HFFc6 (cell line): ENCODE results near the gene MICALL2. TPM values are rescaled to one million over a fixed set of nuclear protein-coding genes. Genes with fewer than 3 reads are reported as not detected.

Experiments
- DNase-seq: peaks from one replicate; pipeline ENCODE4 v3.0.0-alpha.2; 2018
- H3K27ac Mint-ChIP-seq: 2 replicates; pipeline ENCODE4 v1.8.0; 2020; ENCODE audit warnings: mild to moderate bottlenecking, mixed read lengths
- H3K27me3 Mint-ChIP-seq: 2 replicates; pipeline ENCODE4 v1.8.0; 2021; ENCODE audit warnings: mild to moderate bottlenecking, moderate library complexity, mixed read lengths; ENCODE audit not compliant: insufficient read depth
- H3K36me3 Mint-ChIP-seq: 2 replicates; pipeline ENCODE4 v1.8.0; 2021; ENCODE audit warnings: low read depth, mixed read lengths
- H3K4me1 Mint-ChIP-seq: 2 replicates; pipeline ENCODE4 v1.8.0; 2020; ENCODE audit warnings: low read depth, mixed read lengths
- H3K4me3 Mint-ChIP-seq: 2 replicates; pipeline ENCODE4 v1.8.0; 2020; ENCODE audit warnings: mild to moderate bottlenecking, moderate library complexity, mixed read lengths
- H3K9me3 Mint-ChIP-seq: 2 replicates; pipeline ENCODE4 v1.8.0; 2020; ENCODE audit warnings: mild to moderate bottlenecking, mixed read lengths
- CTCF ChIP-seq: fragments of 200-600 bp; sonication (generic); IDR thresholded peaks from 2 replicates; pipeline ENCODE4 v1.5.0; 2021; ENCODE audit warnings: antibody characterized with exemption, mild to moderate bottlenecking
- total RNA-seq, 6 experiments: library from RNA; stranded (reverse); fragmentation: NEBNext Ultra II Directional; extraction: Animal tissue kit (Norgen Biotek cat#: 25700); gene quantifications; 2 replicates in 1 of 6; 3 replicates in 5 of 6; pipeline ENCODE4 v1.2.3, GENCODE V29; 2021

MICALL2 gene
- total RNA-seq, 6 experiments from 2014 or later = 12.1 to 24.4 (median 21.0) TPM

- Mint-ChIP-seq H3K27ac (peak overlapping the region; percentile 61), H3K9me3 (peaks cover 8% of the 10 kb centered on the region; the same call in 1 of the 2 replicates), H3K36me3 (0 out of 2 replicates have a peak, but pooled peaks cover 5% of the 10 kb centered on the region), H3K4me1 (peaks cover 10% of the 10 kb centered on the region), H3K27me3 (peaks cover 23% of the 10 kb centered on the region), H3K4me3 (peak overlapping the region; percentile 48; the same call in 1 of the 2 replicates)
- TF ChIP-seq CTCF = no peak
- DNase-seq = peak; percentile 50
These were observed 61.6 kb downstream of the MICALL2 start for GRCh38 chr7:1397491-1398327.

DNA sequence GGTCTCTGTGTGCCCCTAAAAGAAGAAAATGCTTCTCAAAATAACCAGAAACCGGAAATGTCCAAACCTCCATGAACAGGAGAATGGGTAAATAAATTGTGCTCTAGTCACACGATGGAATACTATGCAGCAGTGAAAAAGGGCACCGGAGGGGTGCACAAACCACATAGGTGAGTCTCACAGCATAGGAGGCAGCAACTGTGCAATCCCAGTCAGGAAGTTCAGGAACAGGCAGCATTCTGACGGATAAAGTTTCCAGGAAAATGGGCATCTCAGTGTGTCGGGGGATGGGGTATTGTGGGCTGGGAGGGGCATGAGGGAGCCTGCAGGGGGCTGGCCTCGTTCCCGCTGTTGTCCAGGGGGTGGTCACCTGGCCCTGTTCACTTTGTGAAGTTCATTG, 63.1 kb downstream of the MICALL2 start:
- Mint-ChIP-seq H3K27me3 (peaks cover 25% of the 10 kb centered on the region), H3K4me3 (no peak overlapping the region), H3K9me3 (peaks cover 7% of the 10 kb centered on the region), H3K36me3 (no peaks in the 10 kb centered on the region), H3K4me1 (peaks cover 10% of the 10 kb centered on the region), H3K27ac (no peak overlapping the region)
- TF ChIP-seq CTCF = no peak
- no peak for DNase-seq

GRCh38 chr7:1395211-1396070, 63.8 kb downstream of the MICALL2 start:
- DNase-seq = no peak
- Mint-ChIP-seq H3K4me1 (peaks cover 10% of the 10 kb centered on the region), H3K36me3 (no peaks in the 10 kb centered on the region), H3K27me3 (peaks cover 22% of the 10 kb centered on the region), H3K4me3 (no peak overlapping the region), H3K9me3 (peaks cover 9% of the 10 kb centered on the region), H3K27ac (no peak overlapping the region)
- TF ChIP-seq CTCF = no peak

GRCh38 chr7:1394371-1394770, 64.9 kb downstream of the MICALL2 start:
- H3K4me1 Mint-ChIP-seq = peaks cover 10% of the 10 kb centered on the region
- no peak for DNase-seq
- peaks cover 9% of the 10 kb centered on the region for H3K9me3 Mint-ChIP-seq
- H3K27me3 Mint-ChIP-seq = peaks cover 28% of the 10 kb centered on the region
- TF ChIP-seq CTCF = no peak
- H3K36me3 Mint-ChIP-seq = no peaks in the 10 kb centered on the region
- no peak overlapping the region for H3K4me3 Mint-ChIP-seq
- no peak overlapping the region for H3K27ac Mint-ChIP-seq

- H3K4me1 Mint-ChIP-seq = peaks cover 10% of the 10 kb centered on the region
- DNase-seq = no peak
- no peak overlapping the region for H3K27ac Mint-ChIP-seq
- peaks cover 9% of the 10 kb centered on the region for H3K9me3 Mint-ChIP-seq
- peaks cover 31% of the 10 kb centered on the region for H3K27me3 Mint-ChIP-seq
- no peaks in the 10 kb centered on the region for H3K36me3 Mint-ChIP-seq
- no peak for TF ChIP-seq CTCF
- H3K4me3 Mint-ChIP-seq = no peak overlapping the region
These were observed 65.8 kb downstream of the MICALL2 start for GRCh38 chr7:1393421-1393820.
